D721Med (cell line): Measurements from ENCODE around the gene PRDM5.
"Not testable (repeated sequence)": the region's sequence is repeated elsewhere in the genome, so short reads cannot be mapped to it uniquely, and the experiment has no call there.

Experiments
- DNase-seq: peaks from one replicate; pipeline ENCODE4 v3.0.0; 2011; ENCODE audit warnings: low spot score; ENCODE audit not compliant: insufficient read length
- FAIRE-seq: peaks from 2 replicates; lab custom pipeline; 2011; peaks lifted over from hg19 to GRCh38; lab: Jason Lieb, UNC
- CTCF ChIP-seq: IDR thresholded peaks from 2 replicates; pipeline ENCODE4 v1.5.1; 2012; ENCODE audit warnings: mild to moderate bottlenecking, control low read depth; ENCODE audit not compliant: insufficient read depth; ENCODE audit errors: missing control alignments

The PRDM5 gene

GRCh38 chr4:120750152-120750525 is 172.4 kb downstream of the PRDM5 start:
- DNase-seq (no peak), FAIRE-seq (no peak)
- TF ChIP-seq CTCF = no peak

- TF ChIP-seq CTCF = no peak
- DNase-seq (no peak), FAIRE-seq (no peak)
Observed at GRCh38 chr4:120749445-120750151, 172.9 kb downstream of the PRDM5 start.

- FAIRE-seq, DNase-seq: not testable (repeated sequence)
Observed at GRCh38 chr4:120741636-120742035, 180.9 kb downstream of the PRDM5 start.

- FAIRE-seq (no peak), DNase-seq (no peak)
- TF ChIP-seq CTCF = no peak
Observed at GRCh38 chr4:120736312-120736711, 186.2 kb downstream of the PRDM5 start.

GRCh38 chr4:120733968-120734367 is 188.6 kb downstream of the PRDM5 start:
- FAIRE-seq = no peak
- DNase-seq = no peak
- TF ChIP-seq CTCF = no peak

- no peak for DNase-seq
- no peak for FAIRE-seq
- no peak for TF ChIP-seq CTCF
Observed at GRCh38 chr4:120733054-120733453, 189.5 kb downstream of the PRDM5 start.

GRCh38 chr4:120731561-120731960 is 191.0 kb downstream of the PRDM5 start:
- TF ChIP-seq CTCF = no peak
- FAIRE-seq (no peak), DNase-seq (no peak)
